GM21381 (cell line): Measurements from ENCODE around the gene DPM2.
A peak's percentile ranks its signal among the peaks of the same experiment; 100 is the strongest.

Experiments used
- ATAC-seq: cut with Tn5 transposase; IDR thresholded peaks from one replicate; pipeline ENCODE4 v1.9.1; 2021; ENCODE audit warnings: mild to moderate bottlenecking, moderate library complexity; ENCODE audit not compliant: unreplicated experiment

DPM2 gene

GRCh38 chr9:127937388-127938297 is at the start of gene DPM2:
Gene DPM2, minus strand, starts transcription at chr9:127937854. Its CDS starts 34 bp downstream, at chr9:127937820.
- peak; percentile 92 for ATAC-seq

- no peak for ATAC-seq
These were observed 49.5 kb upstream of the DPM2 start for GRCh38 chr9:127987103-127987614.

GRCh38 chr9:127985011-127985410 is 47.4 kb upstream of the DPM2 start:
- ATAC-seq = no peak

- peak; percentile 22 for ATAC-seq
These were observed 46.2 kb upstream of the DPM2 start for GRCh38 chr9:127983847-127984289.

- ATAC-seq = no peak
These were observed 45.3 kb upstream of the DPM2 start for GRCh38 chr9:127982912-127983311.

- ATAC-seq = no peak
These were observed 44.0 kb upstream of the DPM2 start for GRCh38 chr9:127981559-127982121.

GRCh38 chr9:127980706-127981558 is 43.3 kb upstream of the DPM2 start, which contains the start of gene EEIG1:
Gene EEIG1, minus strand, starts transcription at chr9:127980989. Its CDS starts 852 bp downstream, at chr9:127980137.
- ATAC-seq = peak; percentile 70

- peak; percentile 32 for ATAC-seq
These were observed 42.5 kb upstream of the DPM2 start for GRCh38 chr9:127980060-127980705.

GRCh38 chr9:127979333-127980059 is 41.8 kb upstream of the DPM2 start:
- ATAC-seq = peak; percentile 18

GRCh38 chr9:127979015-127979332 is 41.3 kb upstream of the DPM2 start:
- no peak for ATAC-seq

- ATAC-seq = no peak
These were observed 40.4 kb upstream of the DPM2 start for GRCh38 chr9:127977884-127978647.

GRCh38 chr9:127977009-127977883 is 39.6 kb upstream of the DPM2 start:
- no peak for ATAC-seq

GRCh38 chr9:127976498-127976897 is 38.8 kb upstream of the DPM2 start:
- ATAC-seq = no peak

GRCh38 chr9:127975376-127976315 is 38.0 kb upstream of the DPM2 start:
- no peak for ATAC-seq

- ATAC-seq = no peak
These were observed 37.2 kb upstream of the DPM2 start for GRCh38 chr9:127974769-127975261.

- ATAC-seq = no peak
These were observed 36.5 kb upstream of the DPM2 start for GRCh38 chr9:127974001-127974768.
